ENCODE data around the gene MEF2A.

GRCh38 chr15:99584081-99584600 lies 18.4 kb downstream of the MEF2A start:
- TF ChIP-seq POLR2AphosphoS5 (IDR thresholded peaks at IDR 0.05; ENCODE audit: low read depth, low read length) (no peak), POLR2A (IDR thresholded peaks at IDR 0.05; ENCODE audit: low read depth, low read length) (no peak), SPI1 (IDR thresholded peaks at IDR 0.05; ENCODE audit: low read depth, low read length) (no peak), TAF1 (IDR thresholded peaks at IDR 0.05; ENCODE audit: low read depth, low read length) (no peak)
